Keratinocyte (primary cell): ENCODE data around the gene CASP7.

ENCODE experiments used
- CTCF ChIP-seq, 3 experiments: IDR thresholded peaks in 1 of 3; conservative IDR thresholded peaks in 1 of 3; optimal IDR thresholded peaks in 1 of 3; 2 replicates in 2 of 3; 3 replicates in 1 of 3; pipeline versions ENCODE3 to v1.5.1; 2011; ENCODE audit warnings: low read length in 3 of 3, mild to moderate bottlenecking in 3 of 3, moderate library complexity in 2 of 3, control low read depth in 1 of 3, inconsistent platforms in 1 of 3; ENCODE audit not compliant: insufficient read depth in 2 of 3; ENCODE audit errors: extremely low read depth in 1 of 3
- EZH2 ChIP-seq: IDR thresholded peaks from one replicate; pipeline ENCODE4 v1.6.1; 2012; ENCODE audit warnings: inconsistent platforms, mild to moderate bottlenecking, low read length, moderate library complexity

GRCh38 chr10:113681533-113682470, 2.1 kb downstream of the CASP7 start:
- no peak for TF ChIP-seq CTCF (optimal IDR thresholded peaks at IDR 0.05 in 1 of 3, IDR thresholded peaks at IDR 0.05 in 1 of 3, conservative IDR thresholded peaks at IDR 0.05 in 1 of 3; ENCODE audit: extremely low read depth in 1 of 3, insufficient read depth in 2 of 3, low read length in 3 of 3)
- TF ChIP-seq EZH2: no peak
